Upper lobe of left lung (tissue), 6 donors: ENCODE results near the gene SCNN1B. TPM values are rescaled to one million over a fixed set of nuclear protein-coding genes. Genes with fewer than 3 reads are reported as not detected.
"Not testable (repeated sequence)": the region's sequence is repeated elsewhere in the genome, so short reads cannot be mapped to it uniquely, and the experiment has no call there.

ENCODE experiments used
- ATAC-seq, 2 donors: fragments of 200-7000 bp; cut with Tn5 transposase; one replicate each; pipeline ENCODE4 v1.9.1; 2022; ENCODE audit warnings: mild to moderate bottlenecking in 2 of 2, moderate library complexity in 2 of 2; ENCODE audit not compliant: low FRiP score in 2 of 2
- DNase-seq, 2 donors: peaks; one replicate each; pipeline ENCODE4 v3.0.0-alpha.2; 2019 to 2020
- H3K27ac ChIP-seq, 4 donors: fragments of 200-600 bp; sonication (generic); one replicate each; pipeline ENCODE4 v1.5.1; 2016 to 2019
- H3K27me3 ChIP-seq, 4 donors: fragments of 200-600 bp; sonication (generic); one replicate each; pipeline ENCODE4 v1.5.1; 2017 to 2019
- H3K36me3 ChIP-seq, 4 donors: fragments of 200-600 bp; sonication (generic); one replicate each; pipeline ENCODE4 v1.5.1; 2016 to 2019
- H3K4me1 ChIP-seq, 4 donors: fragments of 200-600 bp; sonication (generic); one replicate each; pipeline ENCODE4 v1.5.1; 2018 to 2019
- H3K4me3 ChIP-seq, 4 donors: fragments of 200-600 bp; sonication (generic); one replicate each; pipeline ENCODE4 v1.5.1; 2017 to 2019; ENCODE audit warnings: mild to moderate bottlenecking in 2 of 4, moderate library complexity in 1 of 4
- H3K9me3 ChIP-seq, 4 donors: fragments of 200-600 bp; sonication (generic); one replicate each; pipeline ENCODE4 v1.5.1; 2018 to 2019
- EP300 ChIP-seq, 4 donors: sonication (generic); formaldehyde crosslinking; IDR thresholded peaks; one replicate each; pipeline ENCODE4 v1.5.1; 2017; ENCODE audit warnings: antibody characterized with exemption in 4 of 4, control low read depth in 2 of 4
- POLR2A ChIP-seq, 4 donors: fragments of 450-650 bp; IDR thresholded peaks; one replicate each; pipeline ENCODE4 v1.5.1; 2016 to 2017; ENCODE audit warnings: antibody characterized with exemption in 4 of 4, mild to moderate bottlenecking in 2 of 4
- POLR2AphosphoS5 ChIP-seq, 2 donors: sonication (generic); formaldehyde crosslinking; IDR thresholded peaks; one replicate each; pipeline ENCODE4 v1.5.1; 2017; ENCODE audit warnings: antibody characterized with exemption in 2 of 2
- whole genome bisulfite sequencing, 2 donors: methylation state at CpG; one replicate each; pipeline ENCODE4 v1.1.5; 2017 to 2018; 5-methylcytosine and 5-hydroxymethylcytosine counted together
- total RNA-seq, 6 donors: library from RNA; depleted of rRNA in 4 of 6; stranded (reverse); fragments of >200 nt in 4 of 6; gene quantifications; one replicate each; pipeline versions ENCODE4 v1.1.0 to v1.2.1, GENCODE V29; 2016 to 2021
- TF ChIP-seq, protein P1 (sequence below), 6 experiments: fragments of 450-650 bp in 4 of 6; fragments of 200-600 bp in 2 of 6; sonication (generic) in 2 of 6; IDR thresholded peaks; one replicate each; pipeline ENCODE4 v1.5.1; 2016 to 2019; ENCODE audit warnings: antibody characterized with exemption in 6 of 6
- donor health status: DM: no; HTN: no; CAD: no; lungs with moderate emphysema.
- donor health status: DM: no; HTN: yes; CAD: no; lungs with severe emphysema.

Gene SCNN1B
- total RNA-seq, 6 donors from 2014 or later = 40.3 to 82.0 (median 56.7) TPM

DNA sequence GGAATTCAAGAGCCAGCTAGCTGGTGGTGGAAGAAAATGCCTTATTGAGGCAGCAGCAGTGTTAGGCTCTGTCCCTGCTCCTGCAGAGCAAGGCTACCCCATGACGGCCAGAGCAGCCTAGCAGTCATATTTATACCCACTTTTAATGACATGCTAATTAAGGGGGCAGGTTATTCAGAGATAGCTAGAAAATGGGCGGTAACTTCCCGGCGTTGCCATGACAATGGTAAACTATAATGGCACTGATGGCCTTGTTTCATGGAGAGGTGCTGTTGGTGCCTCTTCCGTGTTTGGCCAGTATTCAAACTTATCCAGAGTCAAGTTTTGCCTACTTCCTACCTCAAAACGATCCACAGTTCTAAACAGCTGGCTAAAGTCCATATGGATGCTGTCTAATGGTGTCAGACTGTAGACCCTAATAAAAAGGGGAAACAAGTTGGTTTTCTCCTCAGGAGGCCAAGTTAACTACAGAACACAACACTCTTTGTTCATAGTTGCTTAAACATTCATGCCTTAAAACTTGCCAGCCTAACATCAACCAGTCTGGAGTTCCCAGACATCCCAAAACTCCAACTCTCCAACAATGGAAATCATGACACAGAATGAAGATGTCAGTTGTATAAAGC, 3.7 kb upstream of the SCNN1B start:
- peaks cover 0 to 12% (median 5%) of the 10 kb centered on the region in 4 donors for H3K27me3 ChIP-seq
- 76 to 81% methylated on average over 5 to 6 of the region's 6 CpGs for WGBS, 2 donors
- no peak overlapping the region for H3K27ac ChIP-seq
- H3K4me1 ChIP-seq = peaks cover 0 to 20% (median 5%) of the 10 kb centered on the region in 4 donors
- ATAC-seq (no peak), DNase-seq (no peak)
- H3K36me3 ChIP-seq = no peaks in the 10 kb centered on the region
- no peak for TF ChIP-seq POLR2AphosphoS5 (IDR thresholded peaks at IDR 0.05)
- TF ChIP-seq EP300 (IDR thresholded peaks at IDR 0.05) = no peak
- TF ChIP-seq, protein P1, sequence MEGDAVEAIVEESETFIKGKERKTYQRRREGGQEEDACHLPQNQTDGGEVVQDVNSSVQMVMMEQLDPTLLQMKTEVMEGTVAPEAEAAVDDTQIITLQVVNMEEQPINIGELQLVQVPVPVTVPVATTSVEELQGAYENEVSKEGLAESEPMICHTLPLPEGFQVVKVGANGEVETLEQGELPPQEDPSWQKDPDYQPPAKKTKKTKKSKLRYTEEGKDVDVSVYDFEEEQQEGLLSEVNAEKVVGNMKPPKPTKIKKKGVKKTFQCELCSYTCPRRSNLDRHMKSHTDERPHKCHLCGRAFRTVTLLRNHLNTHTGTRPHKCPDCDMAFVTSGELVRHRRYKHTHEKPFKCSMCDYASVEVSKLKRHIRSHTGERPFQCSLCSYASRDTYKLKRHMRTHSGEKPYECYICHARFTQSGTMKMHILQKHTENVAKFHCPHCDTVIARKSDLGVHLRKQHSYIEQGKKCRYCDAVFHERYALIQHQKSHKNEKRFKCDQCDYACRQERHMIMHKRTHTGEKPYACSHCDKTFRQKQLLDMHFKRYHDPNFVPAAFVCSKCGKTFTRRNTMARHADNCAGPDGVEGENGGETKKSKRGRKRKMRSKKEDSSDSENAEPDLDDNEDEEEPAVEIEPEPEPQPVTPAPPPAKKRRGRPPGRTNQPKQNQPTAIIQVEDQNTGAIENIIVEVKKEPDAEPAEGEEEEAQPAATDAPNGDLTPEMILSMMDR (IDR thresholded peaks at IDR 0.05) = no peak
- H3K9me3 ChIP-seq = no peaks in the 10 kb centered on the region
- H3K4me3 ChIP-seq = no peak overlapping the region

DNA sequence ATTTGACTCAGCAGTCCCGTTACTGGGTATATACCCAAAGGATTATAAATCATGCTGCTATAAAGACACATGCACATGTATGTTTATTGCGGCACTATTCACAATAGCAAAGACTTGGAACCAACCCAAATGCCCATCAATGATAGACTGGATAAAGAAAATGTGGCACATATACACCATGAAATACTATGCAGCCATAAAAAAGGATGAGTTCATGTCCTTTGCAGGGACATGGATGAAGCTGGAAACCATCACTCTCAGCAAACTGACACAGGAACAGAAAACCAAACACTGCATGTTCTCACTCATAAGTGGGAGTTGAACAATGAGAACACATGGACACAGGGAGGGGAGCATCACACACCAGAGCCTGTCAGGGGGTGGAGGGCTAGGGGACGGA, 2.3 kb upstream of the SCNN1B start:
- peaks cover 0 to 24% (median 5%) of the 10 kb centered on the region in 4 donors for H3K4me1 ChIP-seq
- H3K9me3 ChIP-seq, H3K4me3 ChIP-seq, DNase-seq, H3K27ac ChIP-seq, H3K36me3 ChIP-seq, ATAC-seq: not testable (repeated sequence)
- peaks cover 0 to 12% (median 5%) of the 10 kb centered on the region in 4 donors for H3K27me3 ChIP-seq
- WGBS, 2 donors = 57 to 87% methylated on average over 3 of the region's 3 CpGs

DNA sequence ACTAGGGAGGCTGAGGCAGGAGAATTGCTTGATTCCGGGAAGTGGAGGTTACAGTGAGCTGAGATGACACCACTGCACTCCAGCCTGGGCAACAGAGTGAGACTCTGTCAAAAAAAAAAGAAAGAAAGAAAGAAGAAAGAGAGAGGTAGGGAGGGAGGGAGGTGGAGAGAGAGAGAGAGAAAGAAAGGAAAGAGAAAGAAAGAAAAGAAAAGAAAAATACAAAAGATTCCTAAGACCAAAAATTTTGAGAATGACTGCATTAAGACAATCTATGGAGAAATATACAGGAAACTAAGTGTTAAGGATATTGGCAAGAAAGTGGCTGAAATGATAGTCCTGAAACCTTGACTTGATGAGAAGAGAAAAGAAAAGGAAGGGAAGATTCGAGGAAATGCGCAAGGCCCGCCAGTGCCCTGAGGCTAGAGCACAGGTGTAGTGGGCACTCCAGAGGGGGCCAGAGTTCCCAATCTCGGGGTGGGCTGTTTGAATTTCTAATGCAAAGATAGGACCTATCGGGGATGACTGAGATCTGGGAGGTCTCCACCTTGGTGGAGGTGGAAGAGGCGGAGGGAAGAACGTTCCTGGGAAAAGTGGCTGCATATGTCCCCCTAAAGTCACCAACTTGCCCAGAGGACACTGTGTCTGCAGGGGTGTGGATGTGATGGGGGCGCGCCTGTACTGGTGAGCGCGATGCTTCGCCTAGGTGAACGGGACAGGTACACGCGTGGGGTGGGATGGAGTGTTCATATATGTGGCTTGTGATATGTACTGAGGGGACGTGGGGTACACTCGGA, 654 bp upstream of the SCNN1B start:
- H3K27ac ChIP-seq = peak overlapping the region in 3 of 4 donors; percentile 71 to 82 (median 75)

DNA sequence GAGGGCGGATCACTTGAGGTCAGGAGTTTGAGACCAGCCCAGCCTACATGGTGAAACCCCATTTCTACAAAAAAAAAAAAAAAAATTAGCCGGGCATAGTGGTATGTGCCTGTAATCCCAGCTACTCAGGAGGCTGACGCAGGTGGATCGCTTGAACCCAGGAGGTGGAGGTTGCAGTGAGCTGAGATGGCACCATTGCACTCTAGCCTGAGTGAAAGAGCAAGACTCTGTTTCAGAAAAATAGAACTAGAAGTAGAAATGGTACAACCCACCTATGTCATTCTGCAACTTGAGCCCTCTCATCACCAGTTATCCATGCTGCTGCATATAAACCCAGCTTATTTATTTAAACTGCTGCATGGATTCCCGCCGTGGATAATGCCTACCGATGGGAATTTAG, 1.6 kb downstream of the SCNN1B start:
- no peak for TF ChIP-seq EP300 (IDR thresholded peaks at IDR 0.05)
- no peak for TF ChIP-seq POLR2A (IDR thresholded peaks at IDR 0.05)
- TF ChIP-seq POLR2AphosphoS5 (IDR thresholded peaks at IDR 0.05) = no peak
- TF ChIP-seq, protein P1 (IDR thresholded peaks at IDR 0.05) = no peak
- 80 to 89% methylated on average over 7 of the region's 7 CpGs for WGBS, 2 donors
- ATAC-seq (no peak), DNase-seq (no peak)
- H3K4me3 ChIP-seq = no peak overlapping the region
- peaks cover 0 to 24% (median 5%) of the 10 kb centered on the region in 4 donors for H3K4me1 ChIP-seq
- no peaks in the 10 kb centered on the region for H3K9me3 ChIP-seq
- H3K27ac ChIP-seq = no peak overlapping the region
- H3K27me3 ChIP-seq = peaks cover 0 to 12% (median 5%) of the 10 kb centered on the region in 4 donors
- no peaks in the 10 kb centered on the region for H3K36me3 ChIP-seq

More for the DNA sequence above, 654 bp upstream of the SCNN1B start:
- no peaks in the 10 kb centered on the region for H3K36me3 ChIP-seq
- H3K27me3 ChIP-seq = peaks cover 0 to 12% (median 5%) of the 10 kb centered on the region in 4 donors
- peak overlapping the region in 3 of 4 donors; percentile 55 to 68 (median 67) for H3K4me3 ChIP-seq
- DNase-seq (no peak), ATAC-seq (peak; percentile 6 to 21)
- TF ChIP-seq POLR2A (IDR thresholded peaks at IDR 0.05) (no peak), EP300 (IDR thresholded peaks at IDR 0.05) (no peak), POLR2AphosphoS5 (IDR thresholded peaks at IDR 0.05) (no peak)
- TF ChIP-seq, protein P1 (IDR thresholded peaks at IDR 0.05) = no peak
- WGBS, 2 donors = 28 to 32% methylated on average over 18 of the region's 18 CpGs
- no peaks in the 10 kb centered on the region for H3K9me3 ChIP-seq
- peaks cover 0 to 24% (median 5%) of the 10 kb centered on the region in 4 donors for H3K4me1 ChIP-seq

DNA sequence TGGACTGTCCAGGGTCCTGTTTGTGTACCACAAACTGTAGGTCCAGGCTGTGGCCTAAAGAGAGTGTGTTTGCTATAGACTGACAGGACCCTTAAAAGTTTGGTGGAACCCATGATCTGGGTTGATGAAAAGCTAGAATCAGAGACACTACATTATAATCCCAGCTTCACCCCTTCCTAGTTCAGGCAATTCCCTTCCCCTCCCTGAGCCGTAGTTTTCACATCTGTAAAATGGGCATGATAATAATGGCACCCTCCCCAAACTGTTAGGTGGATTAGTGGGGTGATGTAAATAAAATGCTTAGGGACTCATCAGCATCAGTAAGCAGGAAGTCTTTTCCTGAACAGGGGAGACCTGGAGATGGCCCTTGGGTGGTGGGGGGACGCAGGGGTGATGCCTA, 2.5 kb downstream of the SCNN1B start:
- whole genome bisulfite sequencing, 2 donors = 95 to 100% methylated on average over 2 of the region's 2 CpGs
- H3K4me1 ChIP-seq = peaks cover 0 to 24% (median 5%) of the 10 kb centered on the region in 4 donors
- no peaks in the 10 kb centered on the region for H3K9me3 ChIP-seq
- DNase-seq = no peak
- no peak overlapping the region for H3K27ac ChIP-seq
- ATAC-seq = no peak
- no peak overlapping the region for H3K4me3 ChIP-seq
- TF ChIP-seq POLR2A (IDR thresholded peaks at IDR 0.05) = no peak
- TF ChIP-seq, protein P1 (IDR thresholded peaks at IDR 0.05) = no peak
- TF ChIP-seq POLR2AphosphoS5 (IDR thresholded peaks at IDR 0.05) = no peak
- no peak for TF ChIP-seq EP300 (IDR thresholded peaks at IDR 0.05)
- peaks cover 0 to 12% (median 5%) of the 10 kb centered on the region in 4 donors for H3K27me3 ChIP-seq
- no peaks in the 10 kb centered on the region for H3K36me3 ChIP-seq
